GM18951 (cell line): ENCODE results near the gene ZACN.
"Not testable (repeated sequence)": the region's sequence is repeated elsewhere in the genome, so short reads cannot be mapped to it uniquely, and the experiment has no call there.

Experiments
- POLR2A ChIP-seq: IDR thresholded peaks from 4 replicates; pipeline ENCODE4 v1.6.1; 2011; ENCODE audit warnings: mild to moderate bottlenecking; ENCODE audit not compliant: insufficient read length, insufficient read depth; ENCODE audit errors: extremely low read depth
- in situ Hi-C: fragments of 300-500 bp; cut with MboI; formaldehyde crosslinking; loops from one replicate; pipeline ENCODE4 v1.12.0; 2022; ENCODE audit warnings: low sequenced_read_pairs, mixed read lengths, inconsistent platforms; ENCODE audit not compliant: unreplicated experiment

Gene ZACN

DNA sequence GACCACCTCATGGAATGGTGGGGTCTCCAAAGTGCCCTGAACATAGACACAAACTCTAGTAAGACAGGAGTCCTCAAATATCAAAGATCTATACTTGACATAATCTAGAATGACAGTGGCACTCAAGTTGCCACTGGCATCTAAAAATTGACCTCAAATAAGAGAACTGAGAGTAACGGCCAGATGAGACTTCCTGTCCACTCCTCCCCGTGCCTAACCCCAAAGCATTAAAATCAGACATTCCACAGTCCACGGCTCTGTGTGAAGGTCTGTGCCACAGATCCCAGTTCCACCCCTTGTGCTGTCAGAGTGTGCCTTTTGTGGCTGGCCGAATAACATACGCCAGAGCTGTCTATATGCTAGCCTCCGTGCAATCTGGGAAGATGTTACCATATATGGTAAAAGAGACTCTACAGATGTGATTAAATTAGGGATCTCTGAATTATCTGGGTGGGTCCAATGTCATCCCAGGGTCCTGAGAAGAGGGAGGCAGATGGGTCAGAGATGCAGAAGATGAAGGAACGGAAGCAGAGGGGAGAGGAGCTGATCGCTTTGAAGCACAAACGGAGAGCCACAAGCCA is 30.9 kb upstream of the ZACN start:
- in situ Hi-C loops, result no loop called here
- no peak for TF ChIP-seq POLR2A

DNA sequence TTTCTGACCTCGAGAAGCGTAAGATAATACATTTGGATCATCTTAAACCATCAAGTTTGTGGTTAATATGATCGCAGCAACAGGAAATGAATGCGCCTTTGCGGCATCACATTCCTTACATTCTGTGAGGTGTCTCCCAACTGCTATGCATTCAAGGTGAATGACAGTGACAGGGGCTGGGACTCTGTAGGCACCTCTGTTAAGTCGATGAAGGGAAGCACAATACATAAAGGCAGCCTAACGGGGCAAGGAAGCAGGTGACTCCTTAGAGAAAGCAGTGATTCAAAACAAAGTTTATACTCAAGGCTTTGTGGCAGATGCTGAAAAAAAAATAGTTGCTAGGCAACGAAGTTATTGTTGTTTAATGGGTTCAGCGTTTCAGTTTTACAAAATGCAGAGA is 30.3 kb upstream of the ZACN start:
- TF ChIP-seq POLR2A, result no peak
- in situ Hi-C loops, result no loop called here

DNA sequence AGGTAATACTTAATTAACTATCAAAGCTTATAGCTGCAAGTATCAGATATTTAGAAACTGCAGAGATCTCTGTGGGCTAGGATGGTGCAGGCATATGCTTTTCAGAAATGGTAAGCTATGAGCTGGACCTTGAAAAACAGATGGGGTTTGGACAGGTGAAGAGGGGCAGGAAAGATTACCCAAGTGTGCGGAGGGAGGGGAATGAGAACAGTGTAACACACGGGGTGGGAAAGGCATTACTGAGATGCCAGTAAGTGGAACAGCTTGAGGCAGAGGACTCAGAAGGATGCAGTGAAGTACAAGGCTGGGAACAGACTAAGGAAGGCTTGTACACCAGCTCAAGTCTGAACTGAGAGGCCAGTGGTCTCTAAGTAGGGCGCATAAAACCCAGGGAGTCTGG is 29.7 kb upstream of the ZACN start:
- TF ChIP-seq POLR2A, result no peak
- in situ Hi-C loops, result no loop called here

DNA sequence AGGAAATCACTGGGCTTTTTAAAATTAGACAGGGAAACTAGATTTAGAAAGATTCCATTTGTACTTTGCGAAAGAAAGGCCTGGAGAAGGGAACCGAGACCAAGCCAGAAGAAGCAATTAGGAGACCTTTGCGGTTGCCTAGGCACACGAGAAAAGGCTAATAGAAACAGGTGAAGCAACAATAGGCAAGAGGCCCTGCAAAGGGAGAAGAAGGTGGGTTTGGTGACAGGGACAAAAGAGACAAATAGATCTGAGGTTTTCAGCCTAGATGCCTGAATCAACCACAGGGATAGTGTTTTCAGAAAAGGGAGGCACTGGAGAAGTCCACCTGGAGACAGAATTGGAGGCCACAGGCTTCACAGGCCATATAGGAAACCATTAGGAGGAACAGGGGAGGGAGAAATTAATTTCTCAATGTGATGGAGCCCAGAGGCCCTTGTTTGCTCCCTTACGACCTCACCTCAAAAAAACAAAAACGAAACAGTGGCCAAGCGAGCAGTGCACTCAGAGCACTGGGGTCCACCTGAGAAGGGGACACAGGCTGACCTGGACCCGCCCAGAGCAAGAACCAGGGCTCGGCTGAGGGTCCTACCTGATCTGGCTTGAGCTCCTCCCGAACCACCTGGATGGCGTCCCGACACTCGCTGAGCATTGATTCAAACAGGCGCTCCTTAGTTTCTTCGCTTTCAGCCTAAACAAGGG is 29.0 kb upstream of the ZACN start:
- in situ Hi-C loops, result no loop called here
- TF ChIP-seq POLR2A, result no peak

DNA sequence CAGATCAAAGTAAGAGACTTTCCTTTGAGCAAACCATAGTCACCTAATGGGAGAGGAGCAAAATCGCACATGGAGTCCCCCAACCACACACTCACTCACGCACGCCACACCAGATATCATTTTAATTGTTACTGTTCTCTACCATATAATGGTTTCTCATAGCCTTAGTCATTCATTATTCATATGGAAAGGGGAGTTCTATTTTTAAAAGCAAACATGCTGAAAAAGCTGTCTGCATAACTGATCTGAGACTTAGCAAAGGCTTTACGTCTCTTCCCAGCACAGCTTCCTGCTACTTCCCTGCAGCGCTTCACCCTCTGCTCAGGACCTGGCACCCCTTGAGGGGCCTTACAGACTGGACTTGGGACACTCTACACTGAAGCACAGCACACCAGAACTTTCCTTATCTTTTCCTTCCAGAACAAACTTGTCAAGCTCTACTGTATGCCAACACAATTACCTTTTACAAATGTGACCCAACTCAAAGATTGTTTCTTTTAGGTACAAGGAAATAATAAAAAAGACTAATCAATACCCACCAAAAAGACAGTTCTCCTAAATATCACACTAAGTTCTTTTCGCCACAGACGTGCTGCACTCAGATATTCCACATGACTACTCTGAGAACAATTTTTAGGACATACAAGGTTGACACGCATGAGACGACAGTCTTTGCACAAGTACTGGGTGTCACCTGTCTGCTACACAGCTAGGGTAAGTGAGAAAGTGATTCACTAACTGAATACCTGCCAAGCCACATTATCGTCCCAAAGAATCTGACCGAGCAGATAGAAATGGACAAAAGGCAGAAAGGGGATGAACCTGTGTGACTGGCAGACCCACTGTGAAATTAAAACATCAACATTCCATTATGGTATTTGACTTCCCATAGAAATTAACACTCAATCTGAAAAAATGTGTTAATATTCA is 28.2 kb upstream of the ZACN start:
- in situ Hi-C loops, result no loop called here
- no peak for TF ChIP-seq POLR2A

DNA sequence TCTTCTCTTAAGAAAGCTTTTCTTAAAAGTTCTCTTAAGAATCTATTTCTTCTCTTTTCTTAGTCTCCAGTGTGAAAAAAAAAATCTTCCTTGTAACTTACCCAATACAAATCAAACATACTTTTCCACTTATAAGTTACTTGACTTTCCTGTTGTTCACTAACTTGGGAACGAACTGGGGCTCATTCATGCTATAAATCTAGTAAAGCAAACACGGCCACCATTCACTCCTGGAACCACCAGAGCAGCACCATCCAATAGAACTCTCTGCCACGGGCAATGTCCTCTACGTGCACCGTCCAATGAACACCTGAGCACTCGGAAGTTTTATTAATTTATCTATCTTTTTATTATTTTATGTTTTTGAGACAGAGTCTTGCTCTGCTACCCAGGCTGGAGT is 27.4 kb upstream of the ZACN start:
- TF ChIP-seq POLR2A, result no peak
- in situ Hi-C loops, result no loop called here

DNA sequence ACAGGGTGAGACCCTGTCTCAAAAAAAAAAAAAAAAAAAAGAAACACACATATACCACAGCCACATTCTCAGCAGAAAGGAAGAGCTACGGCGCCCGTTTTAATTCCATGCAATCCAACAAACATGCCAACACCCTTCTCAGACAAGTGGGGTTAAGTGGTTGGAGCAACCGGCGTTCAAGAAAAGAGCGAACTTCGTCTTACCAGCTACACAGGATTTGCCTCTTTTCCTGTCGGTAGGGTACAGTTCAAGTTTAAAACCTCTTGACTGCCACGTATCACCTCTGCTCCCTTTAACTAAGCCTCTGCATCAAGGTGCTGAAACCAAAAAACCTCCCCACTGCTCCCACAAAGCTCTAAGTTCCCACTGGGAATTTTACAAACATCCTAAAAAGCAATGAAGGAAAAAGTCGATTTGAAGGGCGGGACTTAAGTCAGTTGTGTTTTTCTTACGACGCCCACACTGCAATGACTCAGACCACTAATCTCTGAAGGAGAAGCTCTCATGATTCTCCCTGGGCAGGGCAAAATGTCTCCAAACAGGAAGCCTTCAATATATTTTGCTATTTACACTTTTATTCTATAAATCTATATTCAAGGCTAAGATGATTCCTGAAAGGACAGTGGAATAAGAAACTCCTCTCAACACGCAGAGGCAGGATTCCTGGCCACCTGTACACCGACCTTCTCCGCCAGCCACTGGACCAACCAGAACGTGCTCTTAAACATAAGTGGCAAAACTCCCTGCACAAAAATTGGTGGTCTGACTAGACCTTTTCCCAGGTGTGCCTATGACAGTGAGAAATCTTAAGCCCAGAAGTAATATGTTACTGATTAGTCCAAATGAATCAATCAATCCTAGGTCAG is 25.5 kb upstream of the ZACN start:
- TF ChIP-seq POLR2A, result no peak
- in situ Hi-C loops, result no loop called here

DNA sequence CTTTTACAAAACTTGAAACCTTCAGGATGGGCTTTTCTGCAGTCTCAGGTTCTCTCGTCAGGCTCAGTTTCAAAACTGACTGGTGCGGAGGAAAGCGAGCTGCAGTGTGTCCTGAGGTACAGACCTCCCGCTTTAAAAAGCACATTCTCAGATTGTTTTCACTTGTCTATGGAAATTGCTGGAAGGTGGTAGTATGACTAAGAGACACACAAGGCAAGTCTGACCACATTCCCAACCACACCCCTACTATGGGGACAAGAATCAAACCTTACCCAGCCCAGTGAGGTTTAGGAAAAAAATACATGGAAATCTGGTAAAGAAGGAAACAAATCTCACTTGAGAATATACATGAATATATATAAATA is 24.9 kb upstream of the ZACN start:
- in situ Hi-C loops, result no loop called here

DNA sequence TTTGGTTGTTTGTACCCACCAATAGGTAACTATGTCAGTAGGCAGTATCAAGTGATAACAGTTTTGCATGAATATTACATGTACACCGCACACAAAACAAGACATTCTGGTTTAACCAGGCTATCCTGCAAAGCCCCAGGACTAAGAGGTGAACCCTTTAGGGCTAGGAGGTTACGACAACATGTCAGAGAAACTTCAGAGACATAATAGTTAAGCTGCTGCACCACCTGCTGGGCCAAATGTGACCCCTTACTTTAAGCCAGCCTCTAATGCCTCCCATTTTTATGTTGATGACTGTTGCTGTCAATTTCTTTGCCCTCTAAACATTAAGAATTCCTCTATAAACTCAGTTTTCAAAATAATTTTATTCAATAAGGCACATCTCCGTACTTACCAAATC is 22.1 kb upstream of the ZACN start:
- in situ Hi-C loops, result no loop called here
- TF ChIP-seq POLR2A, result no peak

More for the DNA sequence above, 24.9 kb upstream of the ZACN start:
- no peak for TF ChIP-seq POLR2A

DNA sequence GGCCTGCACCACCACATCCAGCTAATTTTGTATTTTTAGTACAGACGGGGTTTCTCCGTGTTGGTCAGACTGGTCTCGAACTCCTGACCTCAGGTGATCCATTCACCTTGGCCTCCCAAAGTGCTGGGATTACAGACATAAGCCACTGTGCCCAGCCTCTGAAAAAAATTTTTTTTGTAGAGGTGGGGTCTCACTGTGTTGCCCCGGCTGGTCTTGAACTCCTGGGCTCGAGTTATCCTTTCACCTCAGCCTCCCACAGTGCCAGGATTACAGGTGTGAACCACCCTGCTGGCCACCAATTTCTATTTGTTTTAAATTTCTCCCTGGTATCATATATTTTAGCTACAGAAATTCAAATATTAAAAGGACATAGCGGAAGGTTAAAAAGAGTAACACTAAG is 20.7 kb upstream of the ZACN start:
- in situ Hi-C loops, result not testable (repeated sequence)

DNA sequence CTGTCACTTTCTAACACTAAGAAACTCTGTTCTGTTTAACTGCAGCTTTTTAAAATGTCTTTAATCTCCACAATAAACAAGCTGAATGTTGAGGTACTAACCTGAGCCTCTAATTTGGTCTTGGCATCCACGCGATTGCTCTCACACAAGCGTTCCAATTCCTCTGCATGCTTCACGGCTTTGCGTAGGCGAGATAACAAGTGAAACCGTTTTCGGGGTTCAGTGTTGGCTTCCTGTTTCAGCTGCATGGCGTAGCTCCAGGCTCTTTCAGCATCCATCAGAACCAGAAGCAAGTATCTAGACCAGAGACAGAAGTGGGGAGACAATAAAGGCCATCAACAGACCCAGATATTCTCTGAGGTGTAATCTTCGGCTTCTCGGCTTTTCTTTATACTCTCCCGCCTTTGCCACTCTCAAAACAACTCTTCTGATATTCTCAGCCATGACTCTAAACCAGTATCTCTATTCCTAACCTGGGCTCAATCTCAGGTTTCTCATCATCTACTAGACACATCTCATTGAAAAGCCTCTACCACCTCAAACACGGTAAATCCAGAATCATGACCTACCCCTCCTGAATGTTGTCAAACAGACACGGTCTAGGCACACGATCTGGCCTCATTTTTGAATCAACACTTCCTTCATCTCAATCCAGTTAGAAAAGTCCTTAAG is 15.0 kb upstream of the ZACN start:
- in situ Hi-C loops, result no loop called here
- no peak for TF ChIP-seq POLR2A

DNA sequence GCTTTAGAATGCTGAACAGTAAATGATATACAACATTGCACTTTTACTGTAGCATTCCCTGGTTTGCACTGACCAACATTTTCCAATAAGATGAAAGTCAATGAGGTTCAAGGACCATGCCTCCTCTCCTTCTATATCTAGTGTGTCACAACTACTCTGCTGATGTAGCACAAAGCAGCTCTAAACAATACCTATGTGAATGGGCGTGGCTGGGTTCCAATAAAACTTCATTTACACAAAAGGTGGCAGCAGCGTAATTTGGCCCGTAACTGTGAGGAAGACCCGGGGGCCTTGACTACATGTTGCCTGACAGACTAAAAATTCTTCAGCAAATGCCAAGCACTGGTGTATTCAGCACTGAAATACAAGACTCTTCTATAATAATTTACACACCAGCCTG is 13.2 kb upstream of the ZACN start:
- TF ChIP-seq POLR2A, result no peak
- in situ Hi-C loops, result no loop called here

DNA sequence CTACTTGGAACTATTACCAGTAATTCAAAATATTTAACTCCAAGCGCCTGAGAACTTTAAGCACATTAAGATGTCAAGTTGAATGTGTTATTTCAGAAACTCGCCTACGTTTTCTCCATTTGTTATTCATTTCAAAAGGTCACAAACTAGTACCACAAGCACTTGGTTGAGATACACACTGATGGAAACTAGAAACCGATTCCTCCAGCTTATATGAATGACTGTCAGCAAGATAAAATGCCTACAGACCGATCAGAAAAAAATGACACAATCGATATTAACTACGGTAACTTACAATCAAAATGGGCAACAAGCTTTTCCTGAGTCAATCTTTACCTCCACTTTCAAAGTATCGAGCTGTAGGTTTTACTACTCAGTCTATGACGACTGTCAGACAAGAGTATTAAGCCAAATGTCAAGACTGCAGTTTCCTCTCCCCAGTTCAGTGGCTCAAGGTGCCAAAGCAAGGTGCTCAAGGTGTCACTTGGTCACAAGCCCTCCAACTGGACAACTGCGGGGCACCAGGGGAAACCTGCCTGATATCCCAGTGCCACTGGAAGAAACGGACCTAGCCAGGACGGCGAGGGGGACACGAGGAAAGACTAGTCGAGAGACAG is 7.3 kb upstream of the ZACN start:
- no peak for TF ChIP-seq POLR2A
- in situ Hi-C loops, result no loop called here
